ENCODE measurements around the gene TENM3. TPM values are rescaled to one million over a fixed set of nuclear protein-coding genes. Genes with fewer than 3 reads are reported as not detected.

TENM3 gene
- polyA plus RNA-seq, 1 experiment, result 9.2 TPM

DNA sequence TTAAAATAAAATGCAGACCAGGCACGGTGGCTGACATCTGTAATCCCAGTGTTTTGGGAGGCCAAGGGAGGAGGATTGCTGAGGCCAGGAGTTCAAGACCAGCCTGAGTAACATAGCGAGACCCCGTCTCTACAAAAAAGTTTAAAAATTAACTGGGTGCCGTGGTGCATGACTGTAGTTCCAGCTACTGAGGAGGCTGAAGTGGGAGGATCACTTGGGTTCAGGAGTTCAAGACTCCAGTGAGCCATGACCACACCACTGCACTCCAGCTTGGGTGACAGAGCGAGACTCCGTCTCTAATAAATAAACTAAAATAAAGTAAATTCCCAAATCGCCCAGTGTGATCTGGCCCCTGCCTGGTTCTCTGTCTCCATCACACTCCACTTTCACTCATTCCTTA is 43.7 kb downstream of the TENM3 start:
- Histone ChIP-seq H3K27me3 (ENCODE audit: control insufficient read depth, insufficient read depth, low read length) (no peaks in the 10 kb centered on the region), H3K4me3 (ENCODE audit: low read depth, low read length) (no peak overlapping the region), H3K36me3 (ENCODE audit: control insufficient read depth, insufficient read depth, low read length) (no peaks in the 10 kb centered on the region)
- POLR2A ChIA-PET, result no interaction called here
- TF ChIP-seq, protein P1, sequence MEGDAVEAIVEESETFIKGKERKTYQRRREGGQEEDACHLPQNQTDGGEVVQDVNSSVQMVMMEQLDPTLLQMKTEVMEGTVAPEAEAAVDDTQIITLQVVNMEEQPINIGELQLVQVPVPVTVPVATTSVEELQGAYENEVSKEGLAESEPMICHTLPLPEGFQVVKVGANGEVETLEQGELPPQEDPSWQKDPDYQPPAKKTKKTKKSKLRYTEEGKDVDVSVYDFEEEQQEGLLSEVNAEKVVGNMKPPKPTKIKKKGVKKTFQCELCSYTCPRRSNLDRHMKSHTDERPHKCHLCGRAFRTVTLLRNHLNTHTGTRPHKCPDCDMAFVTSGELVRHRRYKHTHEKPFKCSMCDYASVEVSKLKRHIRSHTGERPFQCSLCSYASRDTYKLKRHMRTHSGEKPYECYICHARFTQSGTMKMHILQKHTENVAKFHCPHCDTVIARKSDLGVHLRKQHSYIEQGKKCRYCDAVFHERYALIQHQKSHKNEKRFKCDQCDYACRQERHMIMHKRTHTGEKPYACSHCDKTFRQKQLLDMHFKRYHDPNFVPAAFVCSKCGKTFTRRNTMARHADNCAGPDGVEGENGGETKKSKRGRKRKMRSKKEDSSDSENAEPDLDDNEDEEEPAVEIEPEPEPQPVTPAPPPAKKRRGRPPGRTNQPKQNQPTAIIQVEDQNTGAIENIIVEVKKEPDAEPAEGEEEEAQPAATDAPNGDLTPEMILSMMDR (IDR thresholded peaks at IDR 0.05; ENCODE audit: insufficient read depth, low read depth, low read length), result no peak
- no peak for DNase-seq (ENCODE audit: low read depth)
- CTCF ChIA-PET, result no interaction called here

DNA sequence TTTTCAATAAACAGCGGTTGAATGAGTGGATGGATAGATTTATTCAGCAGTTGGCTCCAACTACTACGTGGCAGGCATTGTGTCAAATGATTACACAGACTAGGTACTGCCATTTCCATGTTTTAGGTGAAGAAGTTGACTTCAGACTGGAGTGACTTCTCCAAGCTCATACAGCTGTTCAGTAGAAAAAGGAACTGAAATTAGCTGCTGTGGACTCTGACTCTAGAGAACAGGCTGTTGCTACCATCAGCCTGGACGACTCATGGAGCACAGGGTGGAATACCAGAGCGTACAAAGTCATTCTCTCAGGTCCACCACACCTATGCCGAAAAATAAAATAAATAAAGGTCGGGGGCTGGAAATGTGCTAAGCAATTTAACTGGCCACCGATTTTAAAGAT is 45.3 kb downstream of the TENM3 start:
- TF ChIP-seq, protein P1 (IDR thresholded peaks at IDR 0.05; ENCODE audit: insufficient read depth, low read depth, low read length), result no peak
- no peaks in the 10 kb centered on the region for H3K36me3 ChIP-seq (ENCODE audit: control insufficient read depth, insufficient read depth, low read length)
- H3K27me3 ChIP-seq (ENCODE audit: control insufficient read depth, insufficient read depth, low read length), result no peaks in the 10 kb centered on the region
- no peak overlapping the region for H3K4me3 ChIP-seq (ENCODE audit: low read depth, low read length)
- CTCF ChIA-PET, result no interaction called here
- POLR2A ChIA-PET, result no interaction called here
- no peak for DNase-seq (ENCODE audit: low read depth)

DNA sequence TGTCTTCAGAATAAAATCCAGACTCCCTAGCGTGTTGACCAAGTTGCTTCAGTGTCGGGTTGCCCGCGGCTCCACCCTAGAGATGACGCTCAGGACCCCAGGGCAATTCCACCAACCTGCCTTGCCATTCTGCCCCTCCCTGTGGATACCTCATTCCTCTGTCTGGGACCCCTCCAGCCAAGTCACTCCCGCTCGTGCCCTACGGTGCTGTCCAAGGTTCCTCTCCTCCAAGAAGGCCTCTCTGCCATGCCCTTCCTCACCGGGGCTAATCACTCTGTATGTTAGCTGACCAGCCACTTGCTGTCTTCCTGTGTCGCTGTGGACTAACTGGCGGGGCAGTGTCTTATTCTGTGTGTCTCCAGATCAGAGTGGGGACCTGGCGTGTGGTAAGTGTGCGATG is 46.6 kb downstream of the TENM3 start:
- Histone ChIP-seq H3K36me3 (ENCODE audit: control insufficient read depth, insufficient read depth, low read length) (no peaks in the 10 kb centered on the region), H3K27me3 (ENCODE audit: control insufficient read depth, insufficient read depth, low read length) (no peaks in the 10 kb centered on the region), H3K4me3 (ENCODE audit: low read depth, low read length) (no peak overlapping the region)
- TF ChIP-seq, protein P1 (IDR thresholded peaks at IDR 0.05; ENCODE audit: insufficient read depth, low read depth, low read length), result no peak
- ChIA-PET CTCF (no interaction called here), POLR2A (no interaction called here)
- DNase-seq (ENCODE audit: low read depth), result no peak

DNA sequence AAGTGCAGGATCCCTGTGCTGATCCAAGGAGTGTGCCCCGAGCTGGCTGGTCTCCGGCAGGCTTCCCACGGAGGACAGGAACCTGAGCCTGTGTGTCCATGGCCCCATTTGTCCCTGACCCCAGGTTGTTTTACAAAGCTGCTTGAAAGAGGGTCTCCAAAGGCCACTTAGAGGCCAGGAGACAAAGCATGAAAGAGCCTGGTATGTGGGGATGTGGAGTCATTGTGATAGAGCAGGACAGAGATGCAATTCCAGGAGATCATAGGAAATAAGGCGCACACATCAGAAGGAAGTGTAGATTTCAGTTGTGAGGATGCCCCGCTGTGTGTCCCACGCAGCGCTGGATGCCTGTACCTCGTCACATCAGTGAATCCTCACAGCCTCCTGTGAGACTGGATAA is 48.0 kb downstream of the TENM3 start:
- ChIA-PET POLR2A (no interaction called here), CTCF (no interaction called here)
- TF ChIP-seq, protein P1 (IDR thresholded peaks at IDR 0.05; ENCODE audit: insufficient read depth, low read depth, low read length), result no peak
- no peak for DNase-seq (ENCODE audit: low read depth)
- no peak overlapping the region for H3K4me3 ChIP-seq (ENCODE audit: low read depth, low read length)
- H3K27me3 ChIP-seq (ENCODE audit: control insufficient read depth, insufficient read depth, low read length), result no peaks in the 10 kb centered on the region
- no peaks in the 10 kb centered on the region for H3K36me3 ChIP-seq (ENCODE audit: control insufficient read depth, insufficient read depth, low read length)

DNA sequence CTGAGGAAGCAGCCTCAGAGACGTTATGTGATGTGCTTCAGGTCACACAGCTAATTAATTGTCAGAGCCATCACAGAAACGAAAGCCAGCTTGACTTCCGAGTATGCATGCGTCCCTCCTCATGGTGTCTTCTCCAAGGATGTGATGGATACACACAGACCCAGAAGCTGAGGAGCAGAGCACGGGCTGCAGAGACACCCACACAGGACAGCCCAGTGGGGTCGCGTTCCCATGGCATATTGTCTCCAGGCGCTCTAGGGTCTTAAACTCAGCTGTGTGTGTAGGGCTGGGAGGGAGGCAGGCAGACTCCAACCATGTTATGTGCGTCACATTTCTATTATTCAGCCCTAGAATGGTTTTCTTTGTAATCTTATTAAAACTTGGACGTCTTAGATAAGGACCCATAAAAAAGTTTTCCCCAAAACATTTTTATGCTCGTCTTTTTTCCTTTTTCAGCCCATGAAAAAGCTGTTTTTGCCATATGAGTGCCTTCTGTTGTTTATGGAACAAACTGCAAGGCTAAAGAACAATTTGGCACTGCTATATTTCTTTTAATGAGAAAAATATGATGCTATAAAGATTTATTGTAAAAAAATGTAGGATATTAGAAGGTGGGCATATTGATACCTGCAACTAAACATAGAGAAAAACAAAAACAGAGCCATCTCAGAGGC is 48.5 kb downstream of the TENM3 start:
- no peak for DNase-seq (ENCODE audit: low read depth)
- H3K4me3 ChIP-seq (ENCODE audit: low read depth, low read length), result no peak overlapping the region
- POLR2A ChIA-PET, result no interaction called here
- H3K27me3 ChIP-seq (ENCODE audit: control insufficient read depth, insufficient read depth, low read length), result no peaks in the 10 kb centered on the region
- H3K36me3 ChIP-seq (ENCODE audit: control insufficient read depth, insufficient read depth, low read length), result no peaks in the 10 kb centered on the region
- TF ChIP-seq, protein P1 (IDR thresholded peaks at IDR 0.05; ENCODE audit: insufficient read depth, low read depth, low read length), result no peak
- CTCF ChIA-PET, result no interaction called here

Data from BJ (cell line).